ENCODE data around the gene ZPLD1. TPM values are rescaled to one million over a fixed set of nuclear protein-coding genes. Genes with fewer than 3 reads are reported as not detected.

The ZPLD1 gene
- total and polyA plus RNA-seq, 12 donors = 0.06 to 0.10 TPM; not detected in 10

DNA sequence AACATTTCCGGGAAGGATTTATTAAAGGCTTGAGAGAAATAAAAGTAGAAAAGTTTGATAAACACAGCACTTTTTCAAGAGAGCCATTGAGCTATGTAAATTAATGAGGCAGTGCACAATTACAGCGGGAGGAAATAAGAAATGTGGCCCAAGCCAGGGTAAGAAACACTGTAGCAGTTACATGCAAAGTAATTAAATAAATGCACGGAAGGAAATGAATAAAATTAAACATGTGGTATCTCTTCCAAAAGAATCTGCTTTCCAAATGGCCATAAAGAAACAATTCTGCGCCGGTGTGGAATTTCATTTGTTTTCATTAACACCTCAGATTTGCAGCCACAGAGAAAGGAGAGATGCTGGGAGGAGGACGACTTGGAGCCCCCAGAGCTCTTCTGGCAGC lies 35.3 kb downstream of the ZPLD1 start:
- Histone ChIP-seq H3K27me3 (no peaks in the 10 kb centered on the region), H3K27ac (no peak overlapping the region), H3K4me1 (replicated peaks in 1 of 2) (no peaks in the 10 kb centered on the region), H3K9me3 (replicated peaks in 1 of 3) (no peaks in the 10 kb centered on the region), H3K4me3 (no peak overlapping the region), H3K36me3 (replicated peaks in 1 of 2) (no peaks in the 10 kb centered on the region)
- no peak for DNase-seq
- intact Hi-C loops (cut with DNase I) = no loop called here
- 80 to 84% (median 82%) methylated on average over 6 of the region's 6 CpGs for WGBS, 4 donors
- TF ChIP-seq, protein P1, sequence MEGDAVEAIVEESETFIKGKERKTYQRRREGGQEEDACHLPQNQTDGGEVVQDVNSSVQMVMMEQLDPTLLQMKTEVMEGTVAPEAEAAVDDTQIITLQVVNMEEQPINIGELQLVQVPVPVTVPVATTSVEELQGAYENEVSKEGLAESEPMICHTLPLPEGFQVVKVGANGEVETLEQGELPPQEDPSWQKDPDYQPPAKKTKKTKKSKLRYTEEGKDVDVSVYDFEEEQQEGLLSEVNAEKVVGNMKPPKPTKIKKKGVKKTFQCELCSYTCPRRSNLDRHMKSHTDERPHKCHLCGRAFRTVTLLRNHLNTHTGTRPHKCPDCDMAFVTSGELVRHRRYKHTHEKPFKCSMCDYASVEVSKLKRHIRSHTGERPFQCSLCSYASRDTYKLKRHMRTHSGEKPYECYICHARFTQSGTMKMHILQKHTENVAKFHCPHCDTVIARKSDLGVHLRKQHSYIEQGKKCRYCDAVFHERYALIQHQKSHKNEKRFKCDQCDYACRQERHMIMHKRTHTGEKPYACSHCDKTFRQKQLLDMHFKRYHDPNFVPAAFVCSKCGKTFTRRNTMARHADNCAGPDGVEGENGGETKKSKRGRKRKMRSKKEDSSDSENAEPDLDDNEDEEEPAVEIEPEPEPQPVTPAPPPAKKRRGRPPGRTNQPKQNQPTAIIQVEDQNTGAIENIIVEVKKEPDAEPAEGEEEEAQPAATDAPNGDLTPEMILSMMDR (IDR thresholded peaks at IDR 0.05) = no peak
- TF ChIP-seq POLR2A (IDR thresholded peaks at IDR 0.05) = no peak

DNA sequence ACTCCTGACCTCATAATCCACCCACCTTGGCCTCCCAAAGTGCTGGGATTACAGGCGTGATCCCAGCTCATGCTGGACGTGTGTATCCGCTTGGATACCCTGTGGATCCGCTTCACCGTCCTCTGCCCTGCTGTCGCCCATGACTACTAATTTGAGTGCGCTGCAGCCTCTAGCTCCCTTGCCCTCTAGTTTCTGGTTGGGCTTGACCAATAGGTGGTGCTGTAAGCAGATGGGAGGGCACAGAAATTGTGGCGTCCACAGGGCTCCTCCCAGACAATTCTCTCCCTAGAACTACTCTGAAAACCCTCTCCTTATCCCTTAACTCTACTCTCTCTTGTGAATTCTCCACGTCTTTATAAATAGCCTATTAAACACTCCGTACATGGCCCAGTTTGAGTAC lies 36.2 kb downstream of the ZPLD1 start:
- no peak overlapping the region for H3K27ac ChIP-seq
- H3K27me3 ChIP-seq = no peaks in the 10 kb centered on the region
- no peaks in the 10 kb centered on the region for H3K9me3 ChIP-seq (replicated peaks in 1 of 3)
- 82 to 89% (median 87%) methylated on average over 9 to 10 of the region's 10 CpGs for WGBS, 4 donors
- H3K36me3 ChIP-seq (replicated peaks in 1 of 2) = no peaks in the 10 kb centered on the region
- intact Hi-C loops (cut with DNase I) = no loop called here
- DNase-seq = no peak
- TF ChIP-seq, protein P1 (IDR thresholded peaks at IDR 0.05) = no peak
- TF ChIP-seq POLR2A (IDR thresholded peaks at IDR 0.05) = no peak
- no peak overlapping the region for H3K4me3 ChIP-seq
- H3K4me1 ChIP-seq (replicated peaks in 1 of 2) = no peaks in the 10 kb centered on the region

DNA sequence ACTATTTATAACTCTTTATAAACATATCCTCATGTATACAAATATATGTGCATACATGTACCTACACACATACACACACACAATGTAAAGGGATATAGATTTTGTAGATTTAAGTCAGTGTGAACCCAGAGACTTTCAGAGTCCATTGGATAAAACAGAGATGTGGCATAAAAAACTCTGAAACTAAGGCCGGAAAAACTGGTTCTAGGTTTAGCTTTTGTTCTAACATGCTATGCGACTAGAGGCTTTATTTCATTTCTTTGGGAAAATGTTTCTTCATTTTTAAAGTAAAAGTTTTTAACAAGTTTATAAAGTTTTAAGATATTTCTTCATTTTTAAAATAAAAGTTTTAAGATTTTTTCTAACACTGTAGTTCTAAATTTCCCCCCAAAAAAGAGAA lies 36.7 kb downstream of the ZPLD1 start:
- Histone ChIP-seq H3K27me3 (no peaks in the 10 kb centered on the region), H3K4me1 (replicated peaks in 1 of 2) (no peaks in the 10 kb centered on the region), H3K27ac (no peak overlapping the region), H3K9me3 (replicated peaks in 1 of 3) (no peaks in the 10 kb centered on the region), H3K4me3 (no peak overlapping the region), H3K36me3 (replicated peaks in 1 of 2) (no peaks in the 10 kb centered on the region)
- no peak for DNase-seq
- TF ChIP-seq POLR2A (IDR thresholded peaks at IDR 0.05) = no peak
- WGBS, 4 donors = 88 to 94% (median 91%) methylated on average over 2 of the region's 2 CpGs
- intact Hi-C loops (cut with DNase I) = no loop called here

DNA sequence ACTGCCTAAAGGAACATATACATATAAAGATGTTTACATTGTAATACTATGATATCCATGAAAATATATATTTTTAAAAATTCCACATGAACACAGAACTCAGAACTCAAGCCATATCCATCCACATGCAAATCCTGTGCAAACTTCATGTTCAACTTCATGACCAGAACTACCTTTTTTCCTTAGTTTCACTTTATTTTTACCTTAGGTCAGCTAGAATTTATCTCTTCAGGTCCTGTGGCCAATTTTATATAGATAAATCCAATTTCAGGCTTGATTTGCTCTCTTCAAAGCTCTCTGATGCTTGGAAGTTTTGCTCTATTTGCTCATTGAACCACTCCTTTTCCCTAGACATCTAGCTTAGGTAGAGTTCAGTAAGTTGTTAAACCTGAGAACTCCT lies 38.8 kb downstream of the ZPLD1 start:
- intact Hi-C loops (cut with DNase I) = no loop called here
- no peaks in the 10 kb centered on the region for H3K27me3 ChIP-seq

DNA sequence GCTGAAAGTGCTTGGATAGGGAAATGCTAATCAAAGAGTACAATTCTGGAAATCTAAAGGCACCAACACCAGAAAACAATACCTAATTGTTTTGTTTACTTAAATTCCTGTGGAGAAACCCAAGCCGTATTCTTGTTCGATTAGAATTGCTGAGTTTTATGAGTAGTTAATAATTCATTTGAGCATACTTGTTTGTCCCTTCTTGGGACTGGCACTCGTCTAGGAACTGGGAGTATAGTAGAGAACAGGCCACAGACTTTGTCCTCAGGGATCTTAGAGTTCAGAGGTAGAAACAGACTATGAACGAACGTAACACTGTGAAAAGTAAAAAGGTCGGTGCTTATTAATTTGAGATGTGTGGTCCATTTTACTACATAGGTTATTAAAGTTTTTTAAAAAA lies 39.4 kb downstream of the ZPLD1 start:
- intact Hi-C loops (cut with DNase I) = no loop called here
- TF ChIP-seq POLR2A (IDR thresholded peaks at IDR 0.05) = no peak
- TF ChIP-seq, protein P1 (IDR thresholded peaks at IDR 0.05) = no peak
- Histone ChIP-seq H3K4me3 (no peak overlapping the region), H3K4me1 (replicated peaks in 1 of 2) (no peaks in the 10 kb centered on the region), H3K9me3 (replicated peaks in 1 of 3) (no peaks in the 10 kb centered on the region), H3K36me3 (replicated peaks in 1 of 2) (no peaks in the 10 kb centered on the region), H3K27ac (no peak overlapping the region), H3K27me3 (no peaks in the 10 kb centered on the region)
- DNase-seq = no peak
- WGBS, 4 donors = 70 to 81% (median 79%) methylated on average over 6 of the region's 6 CpGs

More for the DNA sequence above, 38.8 kb downstream of the ZPLD1 start:
- no peak for DNase-seq
- Histone ChIP-seq H3K4me1 (replicated peaks in 1 of 2) (no peaks in the 10 kb centered on the region), H3K27ac (no peak overlapping the region), H3K36me3 (replicated peaks in 1 of 2) (no peaks in the 10 kb centered on the region), H3K4me3 (no peak overlapping the region), H3K9me3 (replicated peaks in 1 of 3) (no peaks in the 10 kb centered on the region)
- TF ChIP-seq, protein P1 (IDR thresholded peaks at IDR 0.05) = no peak
- no peak for TF ChIP-seq POLR2A (IDR thresholded peaks at IDR 0.05)

Data from adrenal gland (tissue), 12 donors.